GM11168 (cell line): ENCODE data around the gene IRS2.

ENCODE experiments used
- in situ Hi-C: fragments of 300-500 bp; cut with MboI; formaldehyde crosslinking; loops from one replicate; pipeline ENCODE4 v1.12.0; 2022; ENCODE audit warnings: low sequenced_read_pairs; ENCODE audit not compliant: unreplicated experiment

Gene IRS2

DNA sequence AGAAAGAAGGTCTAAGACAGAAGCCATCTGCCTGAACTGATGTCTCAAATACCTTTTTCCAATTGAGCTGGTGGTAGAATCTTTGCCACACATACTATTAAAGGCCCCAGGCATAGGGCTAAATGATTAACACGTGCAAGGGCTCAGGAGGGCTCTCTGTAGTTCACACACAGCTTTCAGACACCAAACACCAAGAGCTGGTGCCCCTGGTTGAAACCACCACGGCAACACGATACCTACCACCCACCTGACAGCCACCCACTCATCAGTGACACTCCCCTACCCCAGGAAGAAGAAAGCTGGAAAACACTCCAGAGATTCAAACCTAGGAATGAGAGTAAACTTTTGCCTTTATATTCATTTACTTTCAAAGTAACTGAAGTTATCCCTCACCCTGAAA lies 26.8 kb downstream of the IRS2 start:
- in situ Hi-C loops: no loop called here

DNA sequence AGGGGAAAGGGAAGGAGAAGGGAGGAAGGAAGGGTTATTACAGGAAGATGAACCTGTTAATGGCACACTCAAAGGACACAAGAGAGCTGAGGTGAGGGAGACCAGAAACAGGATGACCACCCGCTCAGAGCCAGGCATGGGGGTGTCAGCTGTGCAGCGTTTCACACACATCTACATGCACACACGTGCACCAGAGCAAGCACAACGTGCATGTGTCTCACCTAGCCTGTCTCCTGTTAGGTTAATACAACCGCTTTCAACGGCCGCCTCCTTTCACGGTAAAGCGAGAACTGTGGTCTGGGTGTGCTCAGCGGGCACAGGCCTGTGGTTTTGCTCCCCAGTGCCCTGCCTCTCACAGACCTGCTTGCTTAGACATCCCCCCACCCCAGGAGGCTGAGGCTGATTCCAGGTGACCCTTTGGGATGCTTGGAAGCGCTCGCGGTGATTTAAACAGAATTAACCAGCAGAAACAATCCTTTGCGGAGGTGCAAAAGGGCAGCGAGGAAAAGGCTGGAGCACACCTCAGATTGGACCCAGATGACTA lies 27.4 kb downstream of the IRS2 start:
- in situ Hi-C loops: no loop called here

DNA sequence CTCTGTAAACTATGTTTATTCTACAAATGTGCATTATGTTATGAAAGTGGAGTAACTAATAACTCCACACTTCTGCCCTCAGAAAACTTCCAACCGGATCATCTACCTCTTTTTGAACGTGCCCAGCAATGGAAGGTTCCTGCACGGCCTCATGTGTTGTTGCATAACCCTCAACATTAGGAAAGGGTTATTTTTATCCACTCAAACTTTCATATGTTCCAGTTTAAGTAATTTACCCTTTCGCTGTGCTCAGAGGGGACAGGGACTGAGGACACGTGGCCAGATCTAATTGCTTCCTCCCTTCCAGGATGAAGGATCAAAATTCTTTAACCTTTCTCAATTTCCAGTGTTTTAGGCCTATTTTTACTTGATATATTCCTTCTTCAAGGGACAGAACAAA lies 29.6 kb downstream of the IRS2 start:
- in situ Hi-C loops: no loop called here

DNA sequence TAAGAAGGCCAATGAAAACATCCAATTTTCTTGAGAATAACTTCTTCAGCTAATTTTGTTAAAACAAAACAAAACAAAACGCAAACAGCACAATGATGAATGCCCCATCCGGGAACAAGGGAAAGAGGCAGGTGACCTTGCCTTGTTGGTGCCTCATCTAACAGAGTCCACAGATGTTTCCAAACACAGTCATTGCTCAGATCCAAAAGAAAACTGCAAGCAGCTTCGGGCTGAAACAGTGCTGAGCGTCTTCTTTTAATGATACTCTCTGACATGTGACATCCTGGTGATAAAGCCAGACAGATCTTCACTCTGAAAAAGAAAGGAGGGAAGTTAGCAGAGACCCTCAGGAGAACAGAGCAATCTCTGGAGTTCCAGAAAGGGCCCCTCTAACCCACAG lies 30.4 kb downstream of the IRS2 start:
- in situ Hi-C loops: no loop called here

DNA sequence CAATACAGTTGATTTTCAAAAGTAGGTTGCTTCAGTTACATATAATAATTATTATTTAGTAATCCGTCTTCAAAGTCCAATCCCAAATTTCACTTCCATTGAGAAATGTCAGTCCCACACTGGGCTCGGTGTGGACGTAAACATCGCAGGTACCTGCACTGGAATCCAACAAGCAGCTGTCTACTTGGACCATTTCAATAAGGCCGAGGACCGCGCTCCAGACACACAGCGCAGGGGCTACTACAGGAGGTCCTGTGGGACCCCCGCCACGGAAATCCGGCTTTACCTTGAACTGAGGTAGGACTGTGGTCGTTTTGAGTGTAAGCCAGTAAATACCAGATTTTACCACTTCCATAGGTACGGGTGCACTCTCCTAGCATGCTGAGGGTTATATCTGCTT lies 30.8 kb downstream of the IRS2 start:
- in situ Hi-C loops: no loop called here

DNA sequence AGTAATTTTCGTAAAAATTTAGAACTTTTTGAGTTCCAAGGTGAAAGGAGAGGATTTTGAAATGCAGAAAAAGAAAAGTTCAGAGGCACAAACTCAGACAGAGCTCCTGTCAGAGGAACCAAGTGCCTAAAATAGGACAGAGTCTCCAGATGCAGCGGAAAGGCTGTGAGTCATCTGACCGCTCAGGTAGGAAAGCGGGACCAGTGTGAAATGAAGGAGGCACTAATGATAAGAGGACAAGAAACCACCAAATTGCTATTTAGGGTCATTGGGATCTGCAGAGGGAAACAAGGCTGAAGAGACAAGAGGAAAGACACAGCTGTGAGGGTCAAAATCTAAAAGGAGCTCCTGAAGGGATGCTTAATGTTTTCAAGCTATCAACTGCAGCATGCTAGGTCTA lies 34.9 kb downstream of the IRS2 start:
- in situ Hi-C loops: no loop called here

DNA sequence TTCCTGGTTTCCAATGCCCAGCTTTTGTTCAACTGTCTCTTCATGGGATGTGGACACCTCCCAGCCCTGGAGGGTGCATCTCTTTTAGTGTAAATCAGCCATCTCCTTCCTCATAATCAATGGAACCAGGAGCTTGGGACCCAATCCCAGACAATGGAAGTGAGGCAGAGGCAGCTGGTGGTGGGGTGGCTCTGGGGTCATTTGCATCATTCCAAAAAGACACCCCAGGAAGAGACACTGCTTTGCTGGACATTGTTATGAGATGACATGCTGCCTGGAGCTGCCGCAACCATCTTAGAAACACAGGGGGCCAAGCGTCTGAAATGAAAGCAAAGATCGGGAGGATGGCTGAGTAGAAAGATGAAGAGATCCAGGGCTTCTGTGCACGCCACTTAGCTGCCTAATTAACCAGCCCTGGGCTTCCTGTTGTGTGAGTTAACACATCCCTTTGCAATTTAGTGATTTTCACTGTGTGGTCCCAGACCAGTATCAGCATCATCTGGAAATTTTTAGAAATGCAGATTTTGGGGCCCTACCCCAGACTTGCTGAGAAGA lies 36.1 kb downstream of the IRS2 start:
- in situ Hi-C loops: no loop called here

DNA sequence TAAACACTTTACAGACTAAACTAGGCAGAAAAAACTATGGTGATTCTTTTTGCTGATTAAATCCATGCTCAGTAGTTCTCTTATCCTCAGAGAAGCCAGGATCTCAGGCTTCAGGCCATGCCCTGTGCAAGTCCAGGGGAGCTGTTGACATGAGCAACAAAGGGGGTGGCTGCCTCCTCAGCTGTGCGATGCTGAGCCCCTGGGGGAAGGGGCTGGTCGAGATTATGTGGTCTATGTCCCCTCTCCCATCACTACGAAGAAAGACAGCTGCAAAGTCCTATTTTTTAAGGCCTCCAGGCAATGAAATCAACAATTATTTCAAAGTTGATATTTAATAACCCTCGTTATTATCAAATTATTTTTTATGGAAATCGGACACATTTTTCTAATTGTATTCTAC lies 37.0 kb downstream of the IRS2 start:
- in situ Hi-C loops: no loop called here

DNA sequence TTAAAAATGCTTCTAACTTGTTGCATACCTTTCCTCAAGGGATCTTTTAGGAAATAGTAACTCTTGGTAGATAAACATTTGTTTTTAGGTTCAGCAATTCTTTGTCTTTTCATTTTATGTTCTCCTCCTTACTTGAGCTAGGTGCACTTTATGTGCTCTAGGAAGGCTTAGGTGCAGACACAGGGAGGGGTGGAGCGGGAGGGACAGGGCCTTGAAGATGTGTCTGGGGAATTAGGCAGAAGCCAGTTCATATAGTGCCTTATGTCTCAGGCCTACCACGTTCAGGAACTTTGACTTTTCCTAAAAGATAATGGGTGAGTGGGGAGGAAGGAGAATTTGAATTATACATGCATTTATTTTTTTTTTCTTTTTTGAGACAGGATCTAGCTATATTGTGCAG lies 37.7 kb downstream of the IRS2 start:
- in situ Hi-C loops: no loop called here

DNA sequence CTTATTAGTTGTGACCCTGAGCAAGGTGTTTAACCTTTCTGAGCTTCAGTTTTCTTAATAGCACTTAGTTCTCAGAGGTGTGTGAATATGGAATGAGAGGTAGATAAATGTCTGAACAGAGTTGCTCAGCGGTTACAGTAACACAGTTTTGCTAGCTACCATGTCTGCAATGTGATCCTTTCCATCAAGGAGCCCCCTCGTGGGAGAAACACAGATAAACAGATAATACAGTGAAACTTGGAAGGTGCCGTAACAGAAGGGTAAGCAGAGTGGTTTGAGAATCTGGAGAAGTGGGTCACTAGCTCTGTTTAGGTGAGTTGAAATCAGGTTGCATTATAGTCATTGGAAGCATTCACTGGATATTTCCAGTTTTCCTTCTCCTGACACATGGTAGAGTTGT lies 38.9 kb downstream of the IRS2 start:
- in situ Hi-C loops: no loop called here

DNA sequence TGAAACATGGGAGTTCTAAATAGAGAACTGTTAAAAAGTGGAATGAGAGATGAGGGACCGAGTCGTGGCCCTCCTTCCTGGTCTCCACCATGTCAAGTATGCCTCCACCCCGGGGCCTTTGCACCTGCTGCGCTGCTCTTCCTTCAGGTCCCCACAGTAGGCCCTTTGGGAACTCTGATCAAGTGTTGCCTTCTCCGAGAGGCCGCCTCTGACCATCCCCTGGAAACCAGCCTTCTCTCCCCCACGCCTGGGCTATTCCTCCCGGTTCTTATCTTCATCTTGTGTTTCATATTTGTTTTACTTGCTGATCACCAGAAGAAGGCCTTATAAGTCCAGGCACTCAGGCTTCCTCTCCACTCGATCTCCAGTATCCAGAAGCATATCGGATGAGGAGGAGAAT lies 40.0 kb downstream of the IRS2 start:
- in situ Hi-C loops: no loop called here

DNA sequence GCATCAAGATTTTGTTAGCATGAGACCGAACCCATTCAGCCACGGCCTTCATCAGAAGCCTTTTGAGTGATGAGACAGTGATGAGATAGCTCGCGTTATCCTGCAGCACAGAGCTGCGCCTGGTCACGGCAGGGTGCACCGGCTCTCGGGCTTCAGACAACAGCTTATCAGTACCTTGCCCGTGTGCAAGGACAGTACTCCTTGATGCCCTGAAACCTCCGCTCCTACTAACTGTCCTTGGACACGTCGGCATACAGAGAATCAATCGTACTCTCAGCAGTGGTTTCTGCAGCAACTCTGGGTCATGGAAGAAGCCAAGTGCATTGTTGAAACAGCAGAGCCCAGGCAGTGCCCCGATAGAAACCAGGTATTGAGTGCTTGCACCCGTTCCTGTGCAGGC lies 40.7 kb downstream of the IRS2 start:
- in situ Hi-C loops: no loop called here

DNA sequence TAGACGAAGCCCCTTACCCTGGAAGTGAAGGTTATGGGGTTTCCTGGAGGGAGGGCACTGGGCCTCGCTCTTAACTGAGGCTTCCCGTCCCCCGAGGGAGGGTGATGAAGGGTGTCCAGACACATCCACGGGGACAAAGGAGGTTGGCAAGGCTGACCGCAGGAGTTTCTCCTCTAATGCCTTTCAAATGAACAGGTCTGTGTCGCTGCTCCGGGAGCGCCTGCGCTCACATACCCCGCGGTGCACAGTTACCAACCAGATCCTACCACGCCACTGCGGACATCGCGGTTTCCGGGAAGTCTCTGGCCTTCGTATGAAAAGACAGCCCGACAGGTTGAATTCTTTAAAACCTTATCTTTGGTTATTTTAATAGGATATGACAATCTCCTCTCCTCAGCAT lies 41.3 kb downstream of the IRS2 start:
- in situ Hi-C loops: no loop called here

DNA sequence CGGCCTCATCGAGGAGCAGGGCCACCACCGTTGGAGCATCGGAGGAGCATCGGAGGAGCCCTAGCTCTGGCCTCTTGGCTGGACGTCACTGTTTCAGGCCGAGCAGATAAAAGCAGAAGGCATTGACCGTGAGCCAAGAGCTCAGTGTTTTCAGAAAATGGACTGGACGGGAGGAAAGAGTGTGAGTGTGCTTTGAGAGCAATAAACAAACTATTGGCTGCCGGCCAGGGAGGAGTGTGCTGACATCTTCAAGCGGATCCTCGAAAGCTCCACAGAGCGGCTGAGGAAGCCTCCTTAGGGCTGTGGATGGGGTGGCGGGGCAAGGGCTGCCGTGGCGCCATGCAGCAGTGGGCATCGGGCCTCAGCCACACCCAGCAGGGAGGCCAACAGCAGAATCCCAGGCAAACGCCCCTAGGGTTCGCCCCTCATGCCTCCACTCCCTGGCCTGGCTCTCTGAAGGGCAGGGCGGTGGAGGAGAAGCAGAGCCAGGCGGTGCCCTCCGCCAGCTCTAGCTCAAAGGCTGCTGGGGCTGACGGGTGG lies 41.8 kb downstream of the IRS2 start:
- in situ Hi-C loops: no loop called here

DNA sequence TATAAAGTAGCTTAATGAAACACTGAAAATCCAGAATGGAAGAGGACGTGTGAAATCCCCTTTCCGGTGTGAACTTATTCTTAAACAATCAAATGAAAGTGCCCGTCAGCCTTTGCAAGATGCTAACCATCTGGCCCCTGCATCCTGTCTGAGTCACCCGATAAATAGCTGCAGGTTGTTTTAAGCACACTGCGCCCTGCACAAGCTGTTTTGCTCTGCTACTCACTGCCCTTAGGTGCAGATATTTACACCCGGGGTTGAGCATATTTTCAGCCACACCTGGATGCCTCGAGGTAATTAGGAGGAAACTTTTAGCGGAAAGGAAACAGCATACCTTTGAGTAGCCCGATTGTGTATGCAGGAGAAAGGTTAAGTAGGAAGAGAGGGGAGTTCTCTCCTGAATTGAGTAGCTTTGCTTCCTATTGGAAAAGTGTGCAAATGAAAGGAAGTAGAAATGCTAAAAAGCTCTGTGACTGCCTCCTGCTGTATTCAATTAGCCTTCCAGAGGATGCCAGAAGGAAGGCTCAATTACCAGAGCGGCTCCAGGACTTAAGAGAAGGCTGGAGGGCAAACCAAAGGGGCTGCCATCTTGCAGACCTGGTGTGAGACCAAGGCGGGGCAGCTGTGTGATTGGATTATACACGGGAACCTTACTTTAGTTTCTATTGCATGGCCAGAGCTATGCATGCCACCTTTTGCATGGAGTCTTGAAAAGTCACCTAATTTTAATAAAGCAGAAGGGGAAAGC lies 42.5 kb downstream of the IRS2 start:
- in situ Hi-C loops: no loop called here

DNA sequence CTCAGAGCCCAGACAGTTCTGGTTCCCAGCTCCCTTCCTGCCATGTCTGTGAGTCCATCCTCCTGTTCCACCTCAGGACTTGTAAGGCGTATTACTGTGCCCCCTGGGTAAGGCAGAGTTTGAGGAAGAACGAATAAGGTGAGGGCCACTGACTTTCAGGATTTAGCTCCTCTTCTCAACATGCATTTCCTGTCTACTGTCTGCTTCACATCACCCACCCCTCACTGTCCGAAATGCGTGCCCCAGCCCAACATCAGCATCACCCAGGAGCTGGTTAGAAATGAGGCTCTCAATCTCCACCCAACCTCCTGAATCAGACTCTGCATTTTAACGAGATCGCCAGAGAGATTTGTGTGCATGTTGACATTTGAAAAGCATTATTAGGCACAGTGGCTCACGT lies 44.4 kb downstream of the IRS2 start:
- in situ Hi-C loops: no loop called here

DNA sequence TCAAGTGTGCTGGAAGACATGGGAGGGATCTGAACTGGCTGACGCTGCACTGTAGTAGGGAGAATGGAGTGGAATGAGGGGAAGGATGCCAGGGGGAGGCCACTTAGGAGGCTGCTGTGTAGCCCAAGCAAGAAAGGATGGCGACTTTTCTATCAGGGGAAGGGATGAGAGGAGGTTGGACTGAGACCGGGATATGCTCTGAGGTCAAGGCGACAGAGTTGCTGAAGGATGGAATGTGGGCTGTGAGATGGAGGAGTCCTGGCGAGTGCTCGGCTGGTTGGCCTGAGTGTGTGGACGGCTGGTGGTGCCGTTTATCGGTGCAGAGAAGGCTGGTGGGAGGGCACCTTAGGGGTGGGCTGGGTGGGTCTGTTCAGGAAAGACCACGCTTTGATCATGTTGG lies 45.7 kb downstream of the IRS2 start:
- in situ Hi-C loops: no loop called here

DNA sequence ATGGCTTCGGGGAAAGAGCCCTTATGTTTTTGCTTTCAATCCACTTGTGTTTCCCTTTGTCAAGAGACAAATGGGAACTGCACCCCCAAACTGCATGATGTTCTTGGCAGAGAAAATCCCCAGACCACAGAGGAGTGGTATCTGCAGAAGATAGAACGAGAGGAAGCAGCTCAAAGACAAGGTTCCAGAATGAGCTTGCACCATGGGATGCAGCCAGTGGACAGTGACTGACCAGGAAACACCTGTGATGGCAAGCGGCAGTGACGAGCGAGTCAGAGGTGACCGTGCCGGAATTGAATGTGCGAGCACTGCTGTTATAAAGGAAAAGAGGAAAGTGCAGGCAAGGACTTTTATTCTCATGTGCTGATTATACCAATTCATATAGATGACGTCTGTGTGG lies 46.3 kb downstream of the IRS2 start:
- in situ Hi-C loops: no loop called here

DNA sequence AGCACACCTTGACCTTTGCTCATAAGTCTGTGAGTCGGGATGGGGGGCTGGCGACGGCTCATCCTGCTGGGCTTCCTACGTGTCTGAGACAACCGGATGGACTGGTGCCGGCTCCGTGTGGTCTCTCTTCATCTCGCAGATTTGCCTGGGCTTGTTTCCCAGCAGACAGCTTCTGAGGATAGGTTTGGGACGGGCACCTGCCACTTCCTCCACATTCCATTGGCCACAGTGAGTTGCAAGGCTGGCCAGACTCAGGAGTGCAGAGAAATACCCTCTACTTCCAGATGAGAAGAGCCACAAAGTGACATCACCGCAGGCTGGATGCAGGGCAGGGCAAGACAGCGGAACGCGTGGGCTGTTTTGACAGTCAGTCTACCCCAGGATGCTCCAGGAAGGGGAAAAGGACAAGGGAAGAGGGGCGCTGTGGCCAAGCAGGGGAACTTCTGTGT lies 48.1 kb downstream of the IRS2 start:
- in situ Hi-C loops: no loop called here

DNA sequence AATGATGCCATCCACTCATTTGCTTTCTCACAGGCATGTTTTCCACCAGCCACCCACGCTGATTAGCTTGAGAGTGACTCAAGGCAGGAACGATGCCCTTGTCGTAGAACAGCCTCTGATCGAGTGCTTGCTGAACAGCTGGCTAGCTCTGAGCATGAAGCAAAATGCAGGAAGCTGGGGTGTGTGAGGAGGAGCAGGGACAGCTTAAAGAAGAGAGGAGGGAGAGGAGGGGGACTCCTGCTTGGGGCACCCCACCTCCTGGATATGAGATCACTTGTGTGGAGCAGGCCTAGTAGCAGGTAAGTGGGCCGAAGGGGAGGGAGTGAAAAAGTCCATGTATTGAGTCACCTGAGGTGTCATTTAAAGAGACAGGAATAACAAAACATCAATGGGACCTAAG lies 48.8 kb downstream of the IRS2 start:
- in situ Hi-C loops: no loop called here

DNA sequence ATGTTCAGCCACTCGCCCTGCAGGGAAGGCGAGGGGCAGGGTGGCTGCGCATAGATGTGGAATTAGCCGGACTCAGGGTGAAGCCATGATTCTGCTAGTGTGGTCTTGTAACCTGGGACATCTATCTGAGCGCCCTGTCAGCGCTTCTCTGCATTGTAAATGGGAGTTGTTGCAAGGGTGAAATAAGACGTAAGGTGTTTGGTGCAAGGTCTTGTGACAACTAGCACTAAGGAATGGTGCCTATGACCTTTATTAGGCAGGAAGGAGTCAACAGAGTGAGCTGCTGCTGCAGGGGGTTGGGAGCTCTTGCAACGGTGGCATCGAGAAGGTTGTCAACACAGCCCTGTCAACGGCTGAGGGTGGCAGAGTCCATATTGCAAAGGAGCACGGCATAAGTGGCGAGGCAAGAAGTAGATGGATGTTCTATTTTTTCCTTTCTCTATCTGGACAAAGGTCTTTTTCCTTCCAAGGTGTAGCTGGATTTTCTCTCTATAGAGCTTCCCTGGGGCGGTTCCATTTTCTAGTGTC lies 49.3 kb downstream of the IRS2 start:
- in situ Hi-C loops: no loop called here
